ENCODE measurements around the gene PRMT7. TPM values are rescaled to one million over a fixed set of nuclear protein-coding genes. Genes with fewer than 3 reads are reported as not detected.

The PRMT7 gene
- total RNA-seq, 1 donor from 2014 or later = 71.9 TPM

- no peaks in the 10 kb centered on the region for H3K4me1 Mint-ChIP-seq
- no peak overlapping the region for H3K4me3 Mint-ChIP-seq
- H3K27me3 Mint-ChIP-seq (ENCODE audit: low read depth) = no peaks in the 10 kb centered on the region
- DNase-seq (ENCODE audit: low read depth, low spot score) = no peak
- peaks cover 8% of the 10 kb centered on the region for H3K36me3 Mint-ChIP-seq (ENCODE audit: low read depth)
- TF ChIP-seq CTCF (conservative IDR thresholded peaks at IDR 0.05) = no peak
- H3K9me3 Mint-ChIP-seq = no peaks in the 10 kb centered on the region
- peak overlapping the region; percentile 27 for H3K27ac Mint-ChIP-seq (ENCODE audit: unreplicated experiment)
Observed at GRCh38 chr16:68345958-68346635, 35.3 kb downstream of the PRMT7 start.

- H3K36me3 Mint-ChIP-seq (ENCODE audit: low read depth) = peaks cover 8% of the 10 kb centered on the region
- H3K4me1 Mint-ChIP-seq = no peaks in the 10 kb centered on the region
- H3K27ac Mint-ChIP-seq (ENCODE audit: unreplicated experiment) = no peak overlapping the region
- H3K4me3 Mint-ChIP-seq = no peak overlapping the region
- H3K9me3 Mint-ChIP-seq = no peaks in the 10 kb centered on the region
- DNase-seq (ENCODE audit: low read depth, low spot score) = no peak
- no peaks in the 10 kb centered on the region for H3K27me3 Mint-ChIP-seq (ENCODE audit: low read depth)
- no peak for TF ChIP-seq CTCF (conservative IDR thresholded peaks at IDR 0.05)
Observed at GRCh38 chr16:68346892-68347480, 36.2 kb downstream of the PRMT7 start.

GRCh38 chr16:68347605-68348004, 36.8 kb downstream of the PRMT7 start:
- DNase-seq (ENCODE audit: low read depth, low spot score) = no peak
- Mint-ChIP-seq H3K4me3 (no peak overlapping the region), H3K27ac (ENCODE audit: unreplicated experiment) (no peak overlapping the region)

GRCh38 chr16:68348639-68349445, 38.0 kb downstream of the PRMT7 start:
- H3K27me3 Mint-ChIP-seq (ENCODE audit: low read depth) = no peaks in the 10 kb centered on the region
- peaks cover 6% of the 10 kb centered on the region for H3K36me3 Mint-ChIP-seq (ENCODE audit: low read depth)
- H3K27ac Mint-ChIP-seq (ENCODE audit: unreplicated experiment) = no peak overlapping the region
- no peak for DNase-seq (ENCODE audit: low read depth, low spot score)
- no peaks in the 10 kb centered on the region for H3K4me1 Mint-ChIP-seq
- H3K4me3 Mint-ChIP-seq = no peak overlapping the region
- no peak for TF ChIP-seq CTCF (conservative IDR thresholded peaks at IDR 0.05)
- H3K9me3 Mint-ChIP-seq = no peaks in the 10 kb centered on the region

More at GRCh38 chr16:68347605-68348004, 36.8 kb downstream of the PRMT7 start:
- Mint-ChIP-seq H3K36me3 (ENCODE audit: low read depth) (peaks cover 6% of the 10 kb centered on the region), H3K4me1 (no peaks in the 10 kb centered on the region), H3K9me3 (no peaks in the 10 kb centered on the region), H3K27me3 (ENCODE audit: low read depth) (no peaks in the 10 kb centered on the region)
- no peak for TF ChIP-seq CTCF (conservative IDR thresholded peaks at IDR 0.05)

GRCh38 chr16:68349838-68350410, 39.1 kb downstream of the PRMT7 start:
- Mint-ChIP-seq H3K27me3 (ENCODE audit: low read depth) (no peaks in the 10 kb centered on the region), H3K4me1 (no peaks in the 10 kb centered on the region), H3K4me3 (no peak overlapping the region), H3K27ac (ENCODE audit: unreplicated experiment) (no peak overlapping the region), H3K9me3 (no peaks in the 10 kb centered on the region), H3K36me3 (ENCODE audit: low read depth) (peaks cover 6% of the 10 kb centered on the region)
- no peak for DNase-seq (ENCODE audit: low read depth, low spot score)
- TF ChIP-seq CTCF (conservative IDR thresholded peaks at IDR 0.05) = no peak
